ENCODE measurements around the gene EED.

EED gene

DNA sequence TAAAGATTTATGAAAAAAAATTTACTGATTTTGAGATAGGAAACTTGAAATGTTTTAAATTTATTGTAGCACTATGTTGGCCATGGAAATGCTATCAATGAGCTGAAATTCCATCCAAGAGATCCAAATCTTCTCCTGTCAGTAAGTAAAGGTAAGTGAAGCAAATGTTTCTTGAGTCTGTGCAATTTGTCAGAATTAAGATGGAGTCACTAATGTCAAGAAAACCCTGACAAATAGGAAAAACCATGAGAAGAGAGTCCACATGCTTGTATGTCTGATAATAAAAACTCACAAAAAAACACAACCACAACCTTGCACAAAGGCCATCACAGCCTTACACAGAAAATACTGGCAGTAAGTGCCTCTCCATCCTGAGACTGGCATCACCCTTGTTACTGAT is 12.9 kb downstream of the EED start:
- DNase-seq (ENCODE audit: low spot score), result no peak
- Histone ChIP-seq H3K27me3 (ENCODE audit: insufficient read depth, poor library complexity, severe bottlenecking) (no peaks in the 10 kb centered on the region), H3K27ac (ENCODE audit: poor library complexity, severe bottlenecking) (no peak overlapping the region), H3K4me3 (ENCODE audit: severe bottlenecking) (no peak overlapping the region), H3K4me1 (ENCODE audit: insufficient read depth, poor library complexity, severe bottlenecking) (no peaks in the 10 kb centered on the region), H3K9me3 (ENCODE audit: severe bottlenecking) (no peaks in the 10 kb centered on the region), H3K36me3 (ENCODE audit: low read depth) (peaks cover 69% of the 10 kb centered on the region)
- no peak for ATAC-seq (ENCODE audit: low read depth)
- no peak for TF ChIP-seq CTCF (IDR thresholded peaks at IDR 0.05; ENCODE audit: poor library complexity, severe bottlenecking)

- no peaks in the 10 kb centered on the region for H3K9me3 ChIP-seq (ENCODE audit: severe bottlenecking)
- H3K36me3 ChIP-seq (ENCODE audit: low read depth), result peaks cover 73% of the 10 kb centered on the region
Measured at GRCh38 chr11:86259730-86260129, 15.2 kb downstream of the EED start.

GRCh38 chr11:86261328-86261727 is 16.8 kb downstream of the EED start:
- TF ChIP-seq CTCF (IDR thresholded peaks at IDR 0.05; ENCODE audit: poor library complexity, severe bottlenecking), result no peak
- no peak for DNase-seq (ENCODE audit: low spot score)
- Histone ChIP-seq H3K36me3 (ENCODE audit: low read depth) (peaks cover 73% of the 10 kb centered on the region), H3K4me1 (ENCODE audit: insufficient read depth, poor library complexity, severe bottlenecking) (no peaks in the 10 kb centered on the region), H3K4me3 (ENCODE audit: severe bottlenecking) (no peak overlapping the region), H3K9me3 (ENCODE audit: severe bottlenecking) (no peaks in the 10 kb centered on the region), H3K27ac (ENCODE audit: poor library complexity, severe bottlenecking) (no peak overlapping the region), H3K27me3 (ENCODE audit: insufficient read depth, poor library complexity, severe bottlenecking) (no peaks in the 10 kb centered on the region)
- ATAC-seq (ENCODE audit: low read depth), result no peak

More at GRCh38 chr11:86259730-86260129, 15.2 kb downstream of the EED start:
- DNase-seq (ENCODE audit: low spot score) (no peak), ATAC-seq (ENCODE audit: low read depth) (no peak)
- Histone ChIP-seq H3K4me3 (ENCODE audit: severe bottlenecking) (no peak overlapping the region), H3K27me3 (ENCODE audit: insufficient read depth, poor library complexity, severe bottlenecking) (no peaks in the 10 kb centered on the region), H3K27ac (ENCODE audit: poor library complexity, severe bottlenecking) (no peak overlapping the region), H3K4me1 (ENCODE audit: insufficient read depth, poor library complexity, severe bottlenecking) (no peaks in the 10 kb centered on the region)
- no peak for TF ChIP-seq CTCF (IDR thresholded peaks at IDR 0.05; ENCODE audit: poor library complexity, severe bottlenecking)

- Histone ChIP-seq H3K27ac (ENCODE audit: poor library complexity, severe bottlenecking) (no peak overlapping the region), H3K36me3 (ENCODE audit: low read depth) (peaks cover 70% of the 10 kb centered on the region), H3K4me1 (ENCODE audit: insufficient read depth, poor library complexity, severe bottlenecking) (no peaks in the 10 kb centered on the region), H3K4me3 (ENCODE audit: severe bottlenecking) (no peak overlapping the region), H3K9me3 (ENCODE audit: severe bottlenecking) (no peaks in the 10 kb centered on the region), H3K27me3 (ENCODE audit: insufficient read depth, poor library complexity, severe bottlenecking) (no peaks in the 10 kb centered on the region)
- ATAC-seq (ENCODE audit: low read depth) (no peak), DNase-seq (ENCODE audit: low spot score) (no peak)
- no peak for TF ChIP-seq CTCF (IDR thresholded peaks at IDR 0.05; ENCODE audit: poor library complexity, severe bottlenecking)
Measured at GRCh38 chr11:86262387-86262786, 17.8 kb downstream of the EED start.

- no peaks in the 10 kb centered on the region for H3K4me1 ChIP-seq (ENCODE audit: insufficient read depth, poor library complexity, severe bottlenecking)
- no peak for TF ChIP-seq CTCF (IDR thresholded peaks at IDR 0.05; ENCODE audit: poor library complexity, severe bottlenecking)
- H3K27ac ChIP-seq (ENCODE audit: poor library complexity, severe bottlenecking), result no peak overlapping the region
- H3K36me3 ChIP-seq (ENCODE audit: low read depth), result peaks cover 74% of the 10 kb centered on the region
- H3K27me3 ChIP-seq (ENCODE audit: insufficient read depth, poor library complexity, severe bottlenecking), result no peaks in the 10 kb centered on the region
- no peaks in the 10 kb centered on the region for H3K9me3 ChIP-seq (ENCODE audit: severe bottlenecking)
- DNase-seq (ENCODE audit: low spot score) (no peak), ATAC-seq (ENCODE audit: low read depth) (no peak)
- H3K4me3 ChIP-seq (ENCODE audit: severe bottlenecking), result no peak overlapping the region
Measured at GRCh38 chr11:86264649-86265048, 20.1 kb downstream of the EED start.
